Measurements from ENCODE around the gene ZNF609. TPM values are rescaled to one million over a fixed set of nuclear protein-coding genes. Genes with fewer than 3 reads are reported as not detected.
"Not testable (repeated sequence)": the region's sequence is repeated elsewhere in the genome, so short reads cannot be mapped to it uniquely, and the experiment has no call there.

ZNF609 gene
- total RNA-seq, 1 donor from 2014 or later = 37.9 TPM

DNA sequence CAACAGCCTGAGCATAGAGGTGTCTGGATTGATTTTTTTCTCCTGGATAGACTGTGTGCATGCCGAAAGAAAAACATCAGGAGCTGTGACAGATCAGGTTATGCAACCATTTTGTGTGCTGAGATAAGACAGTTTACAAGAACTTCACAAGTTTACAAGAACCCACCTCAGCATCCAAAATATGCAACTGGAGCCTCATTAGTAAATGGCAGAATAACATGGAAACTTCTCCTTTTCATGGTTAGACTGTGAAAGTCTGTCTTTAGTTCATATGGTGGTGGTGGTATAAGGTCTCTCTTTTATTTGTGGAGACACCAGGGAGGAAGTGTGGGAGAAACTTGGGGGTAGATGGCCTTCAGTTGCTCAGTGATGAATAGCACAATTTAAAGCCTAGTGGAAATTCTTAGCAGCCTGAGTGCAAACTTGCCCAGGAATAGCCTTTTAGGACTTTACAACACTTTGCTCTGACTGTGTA is 3.7 kb upstream of the ZNF609 start:
- no peak for DNase-seq (ENCODE audit: low spot score)

DNA sequence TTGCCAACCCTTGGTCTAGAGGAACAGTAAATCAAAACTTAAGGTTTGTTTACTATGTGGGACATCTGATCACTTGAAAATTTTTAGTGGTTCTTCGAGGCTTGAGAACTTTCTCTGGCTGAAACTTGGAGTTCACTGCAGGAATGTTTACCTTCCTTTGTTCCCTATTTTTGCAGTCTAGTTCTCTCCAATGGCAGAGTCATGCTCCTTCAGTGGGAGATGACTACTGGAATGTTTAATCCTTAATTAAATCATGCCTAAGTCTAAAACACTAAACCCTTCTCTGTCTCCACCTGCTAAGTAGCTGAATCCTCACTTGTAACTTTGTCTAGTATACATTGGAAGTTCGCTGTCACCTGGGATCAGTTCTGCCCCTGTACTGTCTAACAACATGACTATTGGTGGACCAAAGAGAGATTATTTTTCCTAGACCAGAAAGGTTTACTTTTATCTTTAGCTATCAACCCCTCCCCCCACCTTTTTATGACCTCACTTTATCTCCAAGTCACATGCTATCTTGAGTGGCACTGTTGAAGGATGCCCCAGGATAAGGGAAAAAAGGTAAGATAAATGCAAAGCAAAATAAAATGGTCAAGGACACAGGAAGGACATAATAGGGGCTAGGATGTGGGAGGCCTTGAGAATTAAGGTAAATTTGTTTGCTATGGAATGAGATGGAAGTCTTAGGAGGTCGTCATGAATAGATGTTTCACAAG is 1.2 kb upstream of the ZNF609 start:
- no peak for DNase-seq (ENCODE audit: low spot score)

DNA sequence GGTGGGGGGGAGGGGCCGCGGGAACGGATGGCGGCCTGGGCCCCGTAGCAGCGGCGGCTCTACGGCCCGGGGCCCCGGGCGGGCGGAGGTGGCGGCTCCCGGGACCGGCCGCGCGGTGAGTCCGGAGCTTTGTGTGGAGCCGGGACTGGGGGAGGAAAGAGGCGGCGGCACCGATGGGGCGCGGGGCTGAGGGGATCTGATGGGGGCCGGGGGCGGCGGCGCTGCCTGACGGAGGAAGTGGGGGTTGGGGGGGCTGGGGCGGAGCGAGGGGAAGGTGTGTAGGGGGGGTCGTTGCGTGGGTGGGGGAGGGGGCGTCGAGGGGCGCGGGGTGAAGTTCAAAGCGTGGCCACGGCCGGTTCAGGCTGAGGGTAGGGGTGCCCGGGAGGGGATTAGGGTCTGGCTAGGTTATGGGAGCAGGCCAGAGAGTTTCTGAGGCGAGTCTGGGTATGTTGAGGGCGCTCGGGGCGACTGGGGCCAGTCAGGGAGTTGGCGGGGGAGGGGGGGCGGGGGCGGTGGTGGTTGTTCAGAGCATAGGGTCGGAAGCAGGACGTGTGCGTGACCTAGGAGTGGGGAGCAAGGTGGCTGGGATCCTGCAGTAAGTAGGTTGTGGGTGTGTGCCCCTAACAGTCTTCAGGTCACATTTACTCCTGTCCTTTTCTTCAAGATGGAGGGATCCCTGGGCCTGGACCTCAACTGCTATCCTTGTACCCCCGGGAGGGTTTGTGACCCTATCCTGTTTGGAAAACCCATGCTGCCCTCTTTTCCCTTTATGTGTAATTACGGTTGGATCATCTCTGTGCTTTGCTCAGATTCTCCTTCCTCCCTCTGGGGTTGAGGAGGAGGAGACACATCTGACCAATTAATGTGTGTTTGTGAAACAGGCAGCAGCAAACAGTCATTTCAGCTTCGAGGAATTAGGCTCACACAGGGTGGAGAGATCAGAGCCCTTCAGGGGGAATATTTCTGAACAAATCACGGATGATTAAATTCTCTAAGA is 644 bp downstream of the ZNF609 start:
- DNase-seq (ENCODE audit: low spot score) = no peak

DNA sequence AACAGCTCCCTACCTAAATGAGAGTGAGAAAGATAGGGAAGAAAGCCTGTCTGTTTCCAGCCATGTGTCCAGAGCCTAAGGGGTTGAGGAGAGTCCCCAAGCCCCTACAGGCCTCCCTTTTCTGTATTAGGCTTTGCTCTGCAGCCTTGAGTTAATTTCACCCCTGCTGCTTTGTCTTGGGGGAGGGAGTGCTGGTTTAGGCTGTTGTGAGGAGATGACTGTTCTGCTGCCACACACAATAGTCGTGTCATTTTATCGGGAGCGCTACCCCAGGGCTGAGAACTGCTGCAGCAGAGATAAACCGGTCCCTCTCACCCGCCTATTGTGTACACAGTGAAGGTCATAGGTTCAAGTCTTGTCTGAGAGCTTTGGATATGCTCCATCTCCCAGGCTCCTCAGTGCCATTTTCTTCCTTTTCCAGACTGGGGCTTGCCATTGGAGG is 1.4 kb downstream of the ZNF609 start:
- no peak for DNase-seq (ENCODE audit: low spot score)

DNA sequence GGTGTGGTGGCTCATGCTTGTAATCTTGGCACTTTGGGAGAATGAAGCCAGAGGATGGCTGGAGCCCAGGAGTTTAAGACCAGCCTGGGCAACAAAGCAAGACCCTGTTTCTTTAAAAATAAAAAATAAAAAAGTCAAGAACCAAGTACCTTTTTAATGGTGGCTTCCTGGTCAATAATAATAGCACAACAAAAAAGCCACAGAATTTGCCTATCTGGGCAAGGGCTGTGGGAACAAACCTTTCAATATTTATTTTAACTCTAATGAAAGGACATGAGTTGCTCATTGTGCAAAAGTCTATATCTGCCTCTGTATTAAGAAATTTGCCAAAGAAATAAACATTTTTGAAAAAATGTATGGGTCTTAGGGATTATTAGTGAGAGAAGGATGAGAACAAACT is 2.1 kb downstream of the ZNF609 start:
- no peak for DNase-seq (ENCODE audit: low spot score)

DNA sequence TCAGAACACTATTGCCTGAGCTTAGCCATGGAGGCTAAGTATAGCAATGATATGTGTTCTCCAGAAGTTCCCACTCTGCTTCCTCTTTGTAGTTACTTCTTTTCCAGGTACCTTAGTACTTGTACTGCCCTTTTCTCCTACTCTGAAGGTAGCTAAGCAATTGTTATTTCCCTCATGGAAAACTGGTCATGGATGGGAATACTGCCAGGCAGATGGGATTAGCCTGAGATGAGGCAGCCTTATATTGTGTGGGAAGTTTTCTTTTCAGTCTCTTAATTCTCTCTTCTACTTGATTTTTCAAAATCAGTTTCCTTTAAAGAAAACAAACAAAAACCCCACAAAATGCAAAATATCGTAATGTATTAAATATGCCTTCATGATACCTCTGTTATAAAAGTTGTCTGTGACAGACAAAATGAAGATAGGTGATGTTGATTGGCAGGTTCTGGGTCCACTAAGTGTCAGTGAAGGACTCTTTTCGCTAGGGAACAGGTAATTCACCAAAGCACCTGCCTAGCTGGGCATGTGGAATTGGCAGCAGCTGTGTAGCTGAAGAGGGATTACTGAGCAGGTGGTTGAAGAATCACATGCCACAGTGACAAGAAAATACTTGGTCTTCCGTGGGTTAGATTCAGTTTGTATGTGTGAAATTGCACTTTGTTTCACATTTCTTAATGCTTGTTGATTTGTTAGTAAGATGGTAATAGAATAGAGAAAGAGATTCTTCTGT is 4.1 kb downstream of the ZNF609 start:
- no peak for DNase-seq (ENCODE audit: low spot score)

DNA sequence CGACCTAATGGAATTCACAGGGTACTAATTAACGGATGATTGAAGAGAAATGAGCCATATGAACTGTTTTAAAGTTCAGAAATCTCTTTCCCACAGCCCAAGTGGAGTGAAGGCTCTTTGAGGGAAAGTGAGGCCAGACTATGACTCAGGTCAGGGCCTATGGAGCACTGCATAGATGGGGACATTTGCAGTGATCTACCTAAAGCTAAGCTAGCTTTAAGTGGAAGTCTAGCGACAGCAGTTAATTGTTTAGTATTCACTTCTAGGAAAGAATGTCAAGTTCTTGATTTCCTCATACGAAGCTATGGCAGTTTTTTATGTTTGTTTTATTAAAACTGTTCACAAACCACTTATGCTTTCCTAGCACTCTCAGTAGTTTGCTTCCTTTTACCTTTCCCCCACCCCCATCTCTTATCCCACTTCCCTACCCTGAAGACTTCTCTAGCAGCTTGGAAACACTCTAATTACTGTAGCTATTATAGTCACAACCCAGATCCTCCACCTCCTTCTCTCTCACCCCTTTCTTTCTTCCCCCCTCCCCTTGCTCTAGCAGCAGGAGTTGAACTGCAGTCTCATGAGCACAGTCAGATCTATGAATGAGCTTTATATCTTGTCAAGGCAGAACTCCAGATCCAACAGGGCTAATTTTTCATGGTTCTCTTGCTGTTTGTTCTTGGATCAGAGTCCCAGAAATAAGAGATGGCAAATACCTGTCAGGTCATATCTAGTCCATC is 6.2 kb downstream of the ZNF609 start:
- DNase-seq (ENCODE audit: low spot score) = no peak

DNA sequence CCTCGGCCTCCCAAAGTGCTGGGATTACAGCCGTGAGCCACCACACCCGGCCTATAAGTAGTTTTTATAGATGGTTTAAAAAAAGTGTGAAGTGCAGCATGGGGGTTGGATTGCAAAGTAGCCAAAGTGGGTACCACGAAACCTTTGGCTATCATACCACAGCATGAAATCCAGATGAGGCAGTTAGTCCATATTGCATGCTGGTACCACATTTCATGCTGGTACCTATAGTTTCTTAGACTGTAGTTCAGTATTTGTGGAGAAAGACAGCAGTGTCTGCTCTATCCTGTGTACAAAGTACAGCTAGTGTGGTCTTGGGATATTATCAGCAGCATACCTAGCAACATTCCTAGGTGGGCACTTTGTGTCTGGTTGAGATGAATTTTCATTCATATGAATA is 11.8 kb downstream of the ZNF609 start:
- no peak for DNase-seq (ENCODE audit: low spot score)

DNA sequence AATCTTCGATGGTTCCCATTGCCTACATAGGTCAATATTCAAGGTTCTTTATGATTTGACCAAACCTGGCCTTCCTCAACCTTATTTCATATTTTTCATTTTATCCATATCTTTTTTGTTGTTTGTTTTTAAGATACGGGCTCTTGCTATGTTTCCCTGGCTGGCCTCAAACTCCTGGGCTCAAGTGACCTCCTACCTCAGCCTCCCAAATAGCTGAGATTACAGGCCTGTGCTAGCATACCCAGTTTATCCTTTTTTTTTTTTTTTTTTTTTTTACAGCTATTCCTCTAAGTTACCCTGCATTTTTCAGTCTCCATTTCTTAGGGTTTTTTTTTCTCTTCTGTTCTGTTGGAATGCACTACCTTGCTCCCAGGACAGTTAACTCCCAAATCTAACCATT is 14.5 kb downstream of the ZNF609 start:
- DNase-seq (ENCODE audit: low spot score) = no peak

DNA sequence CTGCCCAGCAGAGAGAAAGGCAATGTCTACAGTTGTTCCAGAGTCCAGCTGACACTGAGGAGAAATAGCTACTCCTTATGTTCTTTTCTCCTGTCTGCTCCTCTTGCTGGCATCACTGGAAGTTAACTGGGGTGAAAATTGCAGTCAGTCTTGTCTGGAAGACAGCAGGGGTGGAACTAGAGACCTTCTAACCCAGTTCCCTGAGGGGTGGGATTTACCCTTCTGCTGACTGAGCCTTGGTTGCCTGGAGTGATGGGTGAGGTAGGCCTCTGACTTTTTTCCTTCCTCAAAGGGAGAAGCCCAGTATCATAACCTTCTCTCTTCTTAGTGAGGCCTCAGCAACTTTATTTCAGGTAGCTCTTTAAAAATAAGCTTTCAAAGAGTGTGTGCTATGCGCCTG is 16.2 kb downstream of the ZNF609 start:
- DNase-seq (ENCODE audit: low spot score) = no peak

DNA sequence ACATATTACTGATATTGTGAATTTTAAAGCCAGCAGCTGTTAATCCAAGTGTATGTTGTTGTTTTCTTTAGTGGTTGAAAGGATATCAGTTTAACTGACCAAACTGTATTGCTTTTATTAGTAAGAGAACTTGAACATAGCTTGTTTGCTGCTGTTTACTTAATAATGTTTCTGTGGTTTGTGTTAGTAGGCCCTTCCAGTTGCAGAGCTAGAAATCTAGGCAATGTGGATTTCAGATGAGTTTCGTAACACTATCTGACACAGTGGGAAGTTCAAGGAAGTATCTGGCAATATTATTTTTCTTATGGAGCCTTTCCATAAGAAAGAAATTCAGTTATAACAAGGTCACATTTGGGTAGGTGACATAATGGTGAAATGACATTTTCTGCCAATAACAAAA is 18.5 kb downstream of the ZNF609 start:
- DNase-seq (ENCODE audit: low spot score) = no peak

DNA sequence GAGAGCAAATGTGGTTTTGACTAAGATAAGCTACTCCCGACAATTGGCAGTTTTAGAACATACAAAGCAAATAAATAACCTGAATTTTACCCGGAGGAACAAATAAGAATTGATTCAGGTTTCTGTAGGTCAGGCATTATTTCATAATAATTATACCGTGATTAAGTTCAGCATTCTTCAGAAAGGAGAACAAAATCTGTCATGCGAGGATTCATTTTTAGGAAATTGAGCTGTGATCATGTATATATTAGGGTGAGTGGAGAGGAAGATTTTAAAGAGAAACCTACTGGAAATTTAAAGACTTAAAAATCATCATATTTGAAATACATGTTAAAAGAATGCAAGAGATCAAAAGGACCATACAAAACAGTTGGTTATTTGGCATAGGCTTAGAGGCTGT is 20.5 kb downstream of the ZNF609 start:
- DNase-seq (ENCODE audit: low spot score) = no peak

DNA sequence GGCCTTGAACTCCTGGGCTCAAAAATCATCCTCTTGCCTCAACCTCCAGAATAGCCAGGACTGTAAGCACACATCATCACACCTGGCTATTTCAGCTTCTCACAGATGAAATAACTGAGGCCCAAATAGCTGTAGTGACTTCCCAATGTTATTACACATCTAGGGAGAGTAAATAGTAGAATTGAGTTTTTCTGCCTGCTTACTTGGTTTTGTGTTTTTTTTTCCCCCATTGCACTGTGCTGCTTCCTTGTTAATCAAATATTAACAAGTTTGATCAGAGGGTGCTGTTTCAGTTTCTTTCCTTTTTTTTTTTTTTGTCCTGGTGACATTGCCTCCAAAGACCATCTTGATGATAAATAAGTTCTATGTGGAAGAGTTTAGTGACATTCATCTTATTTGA is 23.4 kb downstream of the ZNF609 start:
- no peak for DNase-seq (ENCODE audit: low spot score)

DNA sequence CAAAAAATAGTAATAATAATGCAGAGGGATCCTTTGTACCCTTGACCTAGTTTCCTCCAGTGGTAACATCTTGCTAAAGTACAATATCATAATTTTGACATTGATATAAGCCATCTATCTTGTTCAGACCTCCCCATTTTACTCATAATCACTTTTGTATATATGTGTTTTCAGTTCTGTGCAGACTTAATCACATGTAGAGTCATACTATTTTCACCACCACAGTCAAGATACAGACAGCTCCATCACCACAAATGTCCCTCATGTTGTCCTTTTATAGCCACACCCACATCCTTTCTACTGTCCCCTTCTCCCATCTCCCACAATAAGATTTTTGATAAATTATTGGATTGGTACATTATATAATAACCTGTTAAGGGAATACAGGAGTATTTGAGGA is 25.4 kb downstream of the ZNF609 start:
- DNase-seq (ENCODE audit: low spot score) = no peak

DNA sequence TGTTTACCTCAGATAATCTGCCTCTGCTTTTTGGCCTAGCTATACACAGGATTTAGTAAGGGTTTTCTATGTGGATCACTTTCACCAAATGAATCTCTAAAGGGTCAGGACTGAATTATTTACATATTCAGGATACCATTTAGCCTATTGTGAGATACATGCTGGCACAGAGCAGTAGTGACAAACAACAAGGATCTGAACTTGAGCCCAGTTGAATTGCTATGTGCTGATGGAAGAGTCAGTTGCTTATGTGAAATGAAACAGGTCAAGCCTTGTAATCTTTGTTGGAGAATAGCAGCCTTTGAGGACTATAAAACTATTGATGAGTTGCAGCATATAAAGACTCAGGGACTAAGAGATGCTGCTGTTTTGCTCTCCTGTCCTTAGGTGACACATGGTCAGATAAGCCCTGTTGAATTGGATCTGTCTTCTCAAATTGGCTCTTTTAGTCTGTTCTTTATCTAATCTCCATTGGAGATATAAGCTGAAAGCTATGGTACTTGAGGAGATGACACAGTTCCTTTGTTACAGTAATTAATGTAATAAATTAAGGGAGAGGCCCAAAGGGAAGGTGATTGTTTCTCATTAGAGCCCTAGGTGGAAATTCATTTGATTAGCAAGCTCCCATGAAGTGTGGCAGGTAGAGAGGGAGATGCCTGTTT is 30.4 kb downstream of the ZNF609 start:
- DNase-seq (ENCODE audit: low spot score) = no peak

DNA sequence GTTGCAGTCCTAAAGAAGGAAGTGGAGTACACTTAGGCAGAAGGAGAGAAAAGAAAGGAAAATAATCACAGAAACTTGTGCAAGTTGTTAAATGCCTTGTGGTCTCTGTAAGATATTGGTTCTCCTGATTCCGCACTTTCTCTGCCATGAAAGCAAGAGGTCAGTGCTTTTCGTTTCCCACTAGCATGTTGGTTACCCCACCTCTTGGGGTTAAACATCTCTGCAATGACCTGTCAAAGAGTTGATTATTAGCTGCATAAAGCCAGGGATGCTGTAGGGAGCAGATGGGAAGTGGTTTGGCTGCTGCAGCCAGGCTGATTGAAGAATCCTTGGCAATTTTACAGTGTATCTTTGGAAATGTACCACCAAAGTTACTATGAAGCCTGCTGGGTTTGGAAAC is 33.3 kb downstream of the ZNF609 start:
- DNase-seq (ENCODE audit: low spot score) = no peak

DNA sequence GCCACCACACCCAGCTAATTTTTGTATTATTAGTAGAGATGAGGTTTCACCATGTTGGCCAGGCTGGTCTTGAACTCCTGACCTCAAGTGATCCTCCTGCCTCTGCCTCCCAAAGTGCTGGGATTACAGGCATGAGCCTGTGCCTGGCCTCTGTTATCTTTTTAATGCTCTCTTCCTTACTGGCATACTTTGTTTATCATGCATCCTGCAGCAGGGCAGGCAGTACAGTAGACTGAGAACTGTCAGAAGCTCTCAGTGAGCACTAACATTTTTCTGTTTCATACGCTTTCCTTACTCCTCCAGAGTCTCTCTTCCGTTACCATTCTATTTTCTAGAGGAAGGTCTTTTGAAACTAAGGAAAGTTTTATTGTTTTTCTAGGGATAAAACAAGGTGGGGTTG is 35.6 kb downstream of the ZNF609 start:
- DNase-seq (ENCODE audit: low spot score) = not testable (repeated sequence)

DNA sequence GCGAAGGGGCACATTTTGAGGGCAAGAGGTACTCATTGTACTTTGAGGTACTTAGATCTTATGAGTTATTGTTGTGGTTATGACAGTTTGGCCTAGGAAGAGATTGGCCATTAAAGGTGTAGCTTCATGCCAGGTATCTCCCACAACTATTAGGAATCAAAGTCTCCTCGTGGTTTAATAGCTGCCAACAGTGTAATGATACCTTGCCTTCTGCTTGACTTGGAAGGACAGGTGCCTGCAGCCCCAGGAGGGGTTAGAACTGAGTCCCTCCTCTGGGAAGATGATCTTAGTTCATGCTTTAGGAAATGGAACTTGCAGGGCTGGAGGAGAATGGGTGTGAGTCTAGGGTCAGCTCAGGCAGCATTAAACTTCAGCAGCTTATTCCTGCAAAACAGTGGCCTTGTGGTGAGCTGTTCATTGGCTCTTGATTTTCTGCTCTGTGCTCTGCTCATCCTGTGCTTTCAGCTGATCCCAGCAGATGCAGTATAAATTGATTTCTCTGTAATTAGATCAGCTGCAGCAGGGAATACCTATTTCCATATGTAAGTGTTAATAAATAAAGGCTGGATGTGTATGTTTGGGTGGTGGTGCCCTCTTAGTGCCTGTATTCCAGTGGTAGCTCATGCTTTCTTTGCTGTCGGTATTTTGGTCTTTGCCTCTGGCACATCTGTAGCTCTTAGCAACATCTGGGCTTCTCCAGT is 40.5 kb downstream of the ZNF609 start:
- DNase-seq (ENCODE audit: low spot score) = no peak

DNA sequence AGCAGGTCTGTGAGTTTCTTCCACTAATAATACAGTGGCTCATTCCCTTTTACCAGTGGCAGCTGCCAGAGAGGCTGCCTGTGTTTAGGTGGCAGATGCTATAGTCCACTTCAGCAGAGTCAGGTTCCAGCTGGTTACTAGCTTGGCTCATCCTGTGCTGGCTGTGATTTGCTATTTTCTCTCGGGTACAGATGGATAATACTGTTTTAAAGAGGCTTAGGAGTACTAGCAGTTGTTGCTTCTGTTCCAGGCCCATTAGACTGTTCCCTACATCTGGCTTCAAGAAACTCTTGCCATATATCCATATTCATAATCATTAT is 41.0 kb downstream of the ZNF609 start:
- no peak for DNase-seq (ENCODE audit: low spot score)

DNA sequence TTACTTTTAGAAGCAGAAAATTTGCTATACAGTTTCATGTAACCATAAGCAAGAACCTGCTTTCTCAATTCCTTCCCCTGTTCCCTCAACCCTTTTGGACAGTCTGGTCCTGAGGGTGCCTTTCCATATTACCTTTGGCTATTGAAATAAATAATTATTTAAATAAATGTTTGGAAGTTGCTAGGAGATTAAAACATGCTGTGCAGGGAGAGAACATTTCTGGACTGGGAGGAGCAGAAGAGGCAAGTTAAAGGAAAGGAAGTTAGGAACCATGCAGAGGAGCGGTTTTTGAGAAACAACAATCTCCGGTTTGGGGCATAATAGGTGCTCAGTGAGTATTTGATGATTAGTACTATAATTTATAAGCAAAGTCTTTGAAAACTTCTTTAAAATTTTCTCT is 41.8 kb downstream of the ZNF609 start:
- DNase-seq (ENCODE audit: low spot score) = no peak

Measured in mesenteric fat pad (tissue), 1 donor.